Vagina (tissue), 2 donors: ENCODE data around the gene CSF3R. TPM values are rescaled to one million over a fixed set of nuclear protein-coding genes. Genes with fewer than 3 reads are reported as not detected.

ENCODE experiments used
- DNase-seq, 2 donors: peaks; one replicate each; pipeline ENCODE4 v3.0.0-alpha.2; 2017; ENCODE audit errors: extremely low spot score in 2 of 2
- H3K27ac ChIP-seq: fragments of 200-600 bp; sonication (generic); one replicate; pipeline ENCODE4 v1.5.1; 2019
- H3K27me3 ChIP-seq: fragments of 200-600 bp; sonication (generic); one replicate; pipeline ENCODE4 v1.5.1; 2019
- H3K36me3 ChIP-seq, 2 donors: fragments of 200-600 bp; sonication (generic); one replicate each; pipeline ENCODE4 v1.5.1; 2017 to 2019
- H3K4me1 ChIP-seq: fragments of 200-600 bp; sonication (generic); one replicate; pipeline ENCODE4 v1.5.1; 2019
- H3K4me3 ChIP-seq, 2 donors: fragments of 200-600 bp; sonication (generic); 1 replicate in 1 of 2; 2 replicates in 1 of 2; pipeline ENCODE4 v1.5.1; 2016 to 2019
- H3K9me3 ChIP-seq: fragments of 200-600 bp; sonication (generic); one replicate; pipeline ENCODE4 v1.5.1; 2019
- POLR2A ChIP-seq, 2 donors: fragments of 450-650 bp; IDR thresholded peaks; one replicate each; pipeline ENCODE4 v1.6.1; 2017; ENCODE audit warnings: antibody characterized with exemption in 2 of 2, mild to moderate bottlenecking in 2 of 2, moderate library complexity in 2 of 2
- POLR2AphosphoS5 ChIP-seq, 2 donors: sonication (generic); formaldehyde crosslinking; IDR thresholded peaks; one replicate each; pipeline ENCODE4 v1.9.0; 2017; ENCODE audit warnings: antibody characterized with exemption in 2 of 2, mild to moderate bottlenecking in 2 of 2, low read depth in 1 of 2; ENCODE audit not compliant: insufficient read depth in 1 of 2
- intact Hi-C: fragments of 100-400 bp; cut with DNase I; formaldehyde crosslinking; loops from one replicate; pipeline ENCODE4 v1.15.1; 2023
- total RNA-seq: library from RNA; depleted of rRNA; stranded (reverse); fragments of >200 nt; gene quantifications from one replicate; pipeline ENCODE4 v1.2.3, GENCODE V29; 2016
- TF ChIP-seq, protein P1 (sequence below), 3 experiments: fragments of 450-650 bp in 2 of 3; fragments of 200-600 bp in 1 of 3; sonication (generic) in 1 of 3; IDR thresholded peaks; one replicate each; pipeline ENCODE4 v1.5.1; 2017 to 2019; ENCODE audit warnings: antibody characterized with exemption in 3 of 3, mild to moderate bottlenecking in 2 of 3, moderate library complexity in 2 of 3

The CSF3R gene
- total RNA-seq, 1 donor from 2014 or later: 8.8 TPM

DNA sequence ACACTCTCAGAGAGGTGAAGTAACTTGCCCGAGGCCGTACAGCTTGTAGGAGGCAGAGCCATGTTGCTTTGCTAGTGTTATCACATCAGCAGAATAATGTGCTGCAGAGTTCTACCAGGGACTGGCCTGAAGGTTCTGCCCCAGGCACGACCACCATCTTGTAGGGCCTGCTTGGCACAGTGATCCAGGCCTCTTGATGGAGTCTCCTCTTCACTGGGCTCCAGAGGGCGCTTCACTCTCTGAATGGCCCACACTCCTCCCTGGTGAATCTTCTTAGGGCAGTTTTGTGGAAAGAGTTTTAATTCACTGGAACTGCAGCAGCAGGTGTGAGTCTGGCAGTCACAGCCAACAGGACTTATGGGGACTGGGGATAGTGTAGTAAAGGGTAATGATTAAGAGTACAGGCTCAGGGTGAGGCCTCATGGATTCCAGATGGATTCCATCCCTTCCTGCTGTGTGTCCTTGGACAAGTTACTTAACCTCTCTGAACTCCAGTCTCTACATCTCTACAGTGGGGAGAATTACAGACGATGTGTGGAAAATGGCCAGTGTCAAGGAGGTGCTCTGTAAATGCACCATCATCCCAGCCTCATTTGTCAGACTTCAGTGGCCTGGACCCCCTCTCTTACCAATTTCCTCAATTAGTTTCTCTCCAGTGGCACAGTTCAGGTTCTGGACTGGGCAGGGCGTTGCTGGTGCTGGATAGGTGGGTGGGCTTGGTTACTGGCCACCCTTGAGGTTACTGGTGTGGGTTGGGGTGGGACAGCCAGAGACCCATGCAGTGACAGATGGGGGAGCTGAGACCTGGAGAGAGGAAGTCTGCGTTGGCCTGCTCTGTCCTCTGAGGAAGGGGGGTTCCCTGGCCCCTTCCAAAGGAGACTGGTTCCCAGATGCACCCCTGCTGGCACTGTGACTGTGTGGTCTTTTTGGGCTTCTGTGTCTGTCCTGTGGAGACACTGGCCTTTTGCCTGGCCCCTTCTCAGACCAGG lies 45.9 kb upstream of the CSF3R start:
- Histone ChIP-seq H3K4me3 (no peak overlapping the region), H3K27ac (no peak overlapping the region), H3K4me1 (no peaks in the 10 kb centered on the region), H3K36me3 (no peaks in the 10 kb centered on the region), H3K27me3 (no peaks in the 10 kb centered on the region), H3K9me3 (no peaks in the 10 kb centered on the region)
- intact Hi-C loops: no loop called here
- peak in 1 of 2 donors; percentile 58 for DNase-seq
- TF ChIP-seq POLR2AphosphoS5 (IDR thresholded peaks at IDR 0.05; ENCODE audit: insufficient read depth in 1 of 2, low read depth in 1 of 2) (no peak), POLR2A (IDR thresholded peaks at IDR 0.05) (no peak)
- TF ChIP-seq, protein P1, sequence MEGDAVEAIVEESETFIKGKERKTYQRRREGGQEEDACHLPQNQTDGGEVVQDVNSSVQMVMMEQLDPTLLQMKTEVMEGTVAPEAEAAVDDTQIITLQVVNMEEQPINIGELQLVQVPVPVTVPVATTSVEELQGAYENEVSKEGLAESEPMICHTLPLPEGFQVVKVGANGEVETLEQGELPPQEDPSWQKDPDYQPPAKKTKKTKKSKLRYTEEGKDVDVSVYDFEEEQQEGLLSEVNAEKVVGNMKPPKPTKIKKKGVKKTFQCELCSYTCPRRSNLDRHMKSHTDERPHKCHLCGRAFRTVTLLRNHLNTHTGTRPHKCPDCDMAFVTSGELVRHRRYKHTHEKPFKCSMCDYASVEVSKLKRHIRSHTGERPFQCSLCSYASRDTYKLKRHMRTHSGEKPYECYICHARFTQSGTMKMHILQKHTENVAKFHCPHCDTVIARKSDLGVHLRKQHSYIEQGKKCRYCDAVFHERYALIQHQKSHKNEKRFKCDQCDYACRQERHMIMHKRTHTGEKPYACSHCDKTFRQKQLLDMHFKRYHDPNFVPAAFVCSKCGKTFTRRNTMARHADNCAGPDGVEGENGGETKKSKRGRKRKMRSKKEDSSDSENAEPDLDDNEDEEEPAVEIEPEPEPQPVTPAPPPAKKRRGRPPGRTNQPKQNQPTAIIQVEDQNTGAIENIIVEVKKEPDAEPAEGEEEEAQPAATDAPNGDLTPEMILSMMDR (IDR thresholded peaks at IDR 0.05): no peak

- Histone ChIP-seq H3K27ac (no peak overlapping the region), H3K36me3 (no peaks in the 10 kb centered on the region), H3K4me3 (no peak overlapping the region), H3K9me3 (no peaks in the 10 kb centered on the region), H3K4me1 (no peaks in the 10 kb centered on the region), H3K27me3 (no peaks in the 10 kb centered on the region)
- DNase-seq: peak in 1 of 2 donors; percentile 49
- intact Hi-C loops: no loop called here
- TF ChIP-seq, protein P1 (IDR thresholded peaks at IDR 0.05): no peak
- TF ChIP-seq POLR2A (IDR thresholded peaks at IDR 0.05): no peak
- no peak for TF ChIP-seq POLR2AphosphoS5 (IDR thresholded peaks at IDR 0.05; ENCODE audit: insufficient read depth in 1 of 2, low read depth in 1 of 2)
Observed at GRCh38 chr1:36525166-36525565, 42.5 kb upstream of the CSF3R start.

DNA sequence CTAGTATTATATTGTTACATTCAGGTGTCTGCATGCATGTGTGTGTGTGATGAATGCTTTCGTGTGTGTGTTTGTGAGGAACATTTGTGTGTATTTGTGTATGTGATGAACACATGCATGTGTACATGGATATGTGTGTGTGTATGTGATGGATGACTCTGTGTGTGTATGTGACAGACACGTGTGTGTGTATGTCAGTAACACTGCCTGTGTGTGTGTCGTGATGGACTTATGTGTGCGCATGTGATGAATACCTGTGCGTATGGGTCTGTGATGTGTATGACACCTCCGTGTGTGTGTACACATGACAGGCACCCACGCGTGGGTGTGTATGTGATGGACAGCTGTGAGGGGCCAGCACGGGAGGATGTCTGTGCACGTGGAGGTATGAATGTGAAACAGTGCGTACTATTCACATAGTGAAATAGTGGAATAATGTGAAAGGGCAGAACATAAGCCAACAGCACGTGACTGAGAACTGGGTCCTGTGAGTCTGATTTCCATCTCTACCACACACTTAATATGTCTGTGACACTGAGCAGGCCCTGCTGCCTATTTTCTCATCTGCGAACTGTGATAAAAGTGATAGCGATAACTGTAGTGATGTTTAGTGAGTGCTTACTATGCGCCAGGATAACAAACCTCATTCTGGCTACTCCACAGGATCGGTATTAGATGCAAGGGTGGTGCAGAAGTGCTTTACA lies 41.8 kb upstream of the CSF3R start:
- no peak overlapping the region for H3K27ac ChIP-seq
- no peak overlapping the region for H3K4me3 ChIP-seq
- TF ChIP-seq, protein P1 (IDR thresholded peaks at IDR 0.05): no peak
- TF ChIP-seq POLR2AphosphoS5 (IDR thresholded peaks at IDR 0.05; ENCODE audit: insufficient read depth in 1 of 2, low read depth in 1 of 2): no peak
- no peaks in the 10 kb centered on the region for H3K36me3 ChIP-seq
- no peaks in the 10 kb centered on the region for H3K9me3 ChIP-seq
- H3K4me1 ChIP-seq: no peaks in the 10 kb centered on the region
- peak in 1 of 2 donors; percentile 9 for DNase-seq
- intact Hi-C loops: no loop called here
- no peaks in the 10 kb centered on the region for H3K27me3 ChIP-seq

GRCh38 chr1:36523850-36524249 lies 41.1 kb upstream of the CSF3R start:
- Histone ChIP-seq H3K36me3 (no peaks in the 10 kb centered on the region), H3K27me3 (no peaks in the 10 kb centered on the region), H3K4me3 (no peak overlapping the region), H3K4me1 (no peaks in the 10 kb centered on the region), H3K27ac (no peak overlapping the region), H3K9me3 (no peaks in the 10 kb centered on the region)
- intact Hi-C loops: no loop called here
- peak in 1 of 2 donors; percentile 28 for DNase-seq
- no peak for TF ChIP-seq POLR2A (IDR thresholded peaks at IDR 0.05)
- TF ChIP-seq, protein P1 (IDR thresholded peaks at IDR 0.05): no peak
- TF ChIP-seq POLR2AphosphoS5 (IDR thresholded peaks at IDR 0.05; ENCODE audit: insufficient read depth in 1 of 2, low read depth in 1 of 2): no peak
